Erythroblast (primary cell): ENCODE results near the gene MEGF11.

Source experiments
- GATA1 ChIP-seq: IDR thresholded peaks from 2 replicates; pipeline ENCODE4 v1.6.1; 2011; ENCODE audit warnings: low read depth, mild to moderate bottlenecking, control low read depth, low read length, moderate library complexity
- POLR2A ChIP-seq: IDR thresholded peaks from 2 replicates; pipeline ENCODE4 v1.6.1; 2011; ENCODE audit warnings: mild to moderate bottlenecking, low read length

DNA sequence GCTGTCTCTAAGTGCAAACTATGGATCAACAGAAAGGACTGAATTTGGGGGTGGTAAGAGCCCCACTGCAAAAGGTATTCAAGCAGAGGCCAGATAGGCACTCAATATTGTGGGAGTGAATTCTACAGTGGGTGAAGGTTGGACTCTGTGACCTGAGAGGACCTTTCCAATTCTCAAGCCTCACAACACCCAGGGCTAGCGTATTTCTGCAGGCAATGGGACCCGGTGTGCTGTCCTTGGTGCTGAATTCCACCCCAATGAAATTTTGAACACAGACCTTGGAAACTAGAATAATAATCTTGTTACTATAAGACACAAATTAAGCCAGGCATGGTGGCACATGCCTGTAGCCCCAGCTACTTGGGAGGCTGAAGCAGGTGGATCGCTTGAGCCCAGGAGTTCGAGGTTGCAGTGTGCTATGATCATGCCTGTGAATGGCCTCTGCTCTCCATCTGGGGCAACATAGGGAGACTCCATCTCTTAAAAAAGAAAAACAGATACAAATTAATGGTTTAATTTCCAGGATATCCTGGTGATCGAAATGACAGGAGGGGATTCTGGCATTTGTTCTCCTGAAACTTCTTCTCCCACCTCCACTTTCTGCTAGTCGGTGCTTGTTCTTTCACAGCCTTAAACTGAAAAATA, 248.8 kb downstream of the MEGF11 start:
- no peak for TF ChIP-seq POLR2A
- TF ChIP-seq GATA1: no peak
